H9 (cell line): ENCODE measurements around the gene RHBDL2. TPM values are rescaled to one million over a fixed set of nuclear protein-coding genes. Genes with fewer than 3 reads are reported as not detected.
"Not testable (repeated sequence)": the region's sequence is repeated elsewhere in the genome, so short reads cannot be mapped to it uniquely, and the experiment has no call there.

ENCODE experiments used
- DNase-seq: peaks from one replicate; pipeline ENCODE4 v3.0.0-alpha.2; 2017
- H2AFZ ChIP-seq: one replicate; pipeline ENCODE4 v1.6.1; 2013; ENCODE audit warnings: mild to moderate bottlenecking, low read length, control low read depth, moderate library complexity
- H2AK5ac ChIP-seq: 2 replicates; pipeline ENCODE4 v1.6.1; 2013; ENCODE audit warnings: low read length, control low read depth, mixed read lengths; ENCODE audit not compliant: insufficient read length
- H2BK120ac ChIP-seq: one replicate; pipeline ENCODE4 v1.6.1; 2013; ENCODE audit warnings: low read depth, mild to moderate bottlenecking, low read length, control low read depth, inconsistent platforms; ENCODE audit not compliant: poor library complexity, severe bottlenecking
- H2BK12ac ChIP-seq: 2 replicates; pipeline ENCODE4 v1.6.1; 2013; ENCODE audit warnings: low read length, control low read depth, mixed read lengths, low read depth; ENCODE audit not compliant: insufficient read length
- H2BK15ac ChIP-seq: 2 replicates; pipeline ENCODE4 v1.6.1; 2013; ENCODE audit warnings: low read depth, low read length, control low read depth
- H2BK20ac ChIP-seq: one replicate; pipeline ENCODE4 v1.6.1; 2013; ENCODE audit warnings: low read depth, mild to moderate bottlenecking, low read length, control low read depth, inconsistent platforms; ENCODE audit not compliant: poor library complexity, severe bottlenecking
- H2BK5ac ChIP-seq: 2 replicates; pipeline ENCODE4 v1.6.1; 2013; ENCODE audit warnings: low read length, control low read depth, mixed read lengths; ENCODE audit not compliant: insufficient read length
- H3K14ac ChIP-seq: 2 replicates; pipeline ENCODE4 v1.6.1; 2013; ENCODE audit warnings: low read length, control low read depth; ENCODE audit not compliant: insufficient read depth
- H3K18ac ChIP-seq: 2 replicates; pipeline ENCODE4 v1.6.1; 2013; ENCODE audit warnings: low read depth, mild to moderate bottlenecking, mixed read lengths, low read length, control low read depth; ENCODE audit not compliant: insufficient read length
- H3K23ac ChIP-seq: 2 replicates; pipeline ENCODE4 v1.6.1; 2013; ENCODE audit warnings: low read length, control low read depth, mixed read lengths, low read depth; ENCODE audit not compliant: insufficient read length
- H3K23me2 ChIP-seq: 2 replicates; pipeline ENCODE4 v1.6.1; 2013; ENCODE audit warnings: low read depth, mild to moderate bottlenecking, mixed read lengths, low read length, control low read depth; ENCODE audit not compliant: insufficient read length, poor library complexity, severe bottlenecking
- H3K27ac ChIP-seq: 2 replicates; pipeline ENCODE4 v1.5.1; 2013; ENCODE audit warnings: low read length, control low read depth, mixed read lengths, low read depth; ENCODE audit not compliant: insufficient read length
- H3K27me3 ChIP-seq: 2 replicates; pipeline ENCODE4 v1.6.1; 2013; ENCODE audit warnings: low read length, control low read depth, inconsistent platforms; ENCODE audit not compliant: insufficient read depth
- H3K4ac ChIP-seq: 2 replicates; pipeline ENCODE4 v1.6.1; 2013; ENCODE audit warnings: low read depth, mild to moderate bottlenecking, control low read depth, inconsistent platforms, low read length, moderate library complexity
- H3K4me1 ChIP-seq: 2 replicates; pipeline ENCODE4 v1.6.1; 2013; ENCODE audit warnings: low read length, control low read depth, inconsistent platforms; ENCODE audit not compliant: insufficient read depth
- H3K4me2 ChIP-seq: 2 replicates; pipeline ENCODE4 v1.6.1; 2013; ENCODE audit warnings: low read length, control low read depth, mixed read lengths; ENCODE audit not compliant: insufficient read length, insufficient read depth
- H3K56ac ChIP-seq: 2 replicates; pipeline ENCODE4 v1.6.1; 2013; ENCODE audit warnings: low read depth, mild to moderate bottlenecking, mixed read lengths, low read length, control low read depth; ENCODE audit not compliant: insufficient read length
- H3K79me1 ChIP-seq: 2 replicates; pipeline ENCODE4 v1.6.1; 2013; ENCODE audit warnings: low read depth, mild to moderate bottlenecking, moderate library complexity, low read length, control low read depth, inconsistent platforms; ENCODE audit not compliant: insufficient read depth, poor library complexity, severe bottlenecking
- H3K79me2 ChIP-seq: 2 replicates; pipeline ENCODE4 v1.6.1; 2013; ENCODE audit warnings: low read length, control low read depth, inconsistent platforms; ENCODE audit not compliant: insufficient read depth
- H3K9ac ChIP-seq: 2 replicates; pipeline ENCODE4 v1.6.1; 2013; ENCODE audit warnings: low read length, control low read depth, mixed read lengths; ENCODE audit not compliant: insufficient read length; ENCODE audit errors: extremely low read depth
- H3K9me3 ChIP-seq: one replicate; pipeline ENCODE4 v1.6.1; 2013; ENCODE audit warnings: low read depth, low read length, inconsistent platforms; ENCODE audit not compliant: control insufficient read depth
- H3T11ph ChIP-seq: one replicate; pipeline ENCODE4 v1.6.1; 2013; ENCODE audit warnings: mild to moderate bottlenecking, low read length, control low read depth, inconsistent platforms
- H4K20me1 ChIP-seq: one replicate; pipeline ENCODE4 v1.6.1; 2013; ENCODE audit not compliant: control insufficient read depth, insufficient read length, insufficient read depth
- H4K5ac ChIP-seq: 2 replicates; pipeline ENCODE4 v1.6.1; 2013; ENCODE audit warnings: low read depth, mild to moderate bottlenecking, mixed read lengths, low read length, control low read depth; ENCODE audit not compliant: insufficient read length
- H4K8ac ChIP-seq: replicated peaks from 2 replicates; pipeline ENCODE4 v1.6.1; 2013; ENCODE audit warnings: low read length, control low read depth, mixed read lengths, low read depth; ENCODE audit not compliant: insufficient read length
- H4K91ac ChIP-seq: 2 replicates; pipeline ENCODE4 v1.6.1; 2013; ENCODE audit warnings: low read depth, mild to moderate bottlenecking, moderate library complexity, mixed read lengths, low read length, control low read depth; ENCODE audit not compliant: insufficient read length
- H3K27ac Mint-ChIP-seq, 3 experiments: 2 replicates in 2 of 3; 3 replicates in 1 of 3; pipeline ENCODE4 v1.8.0; 2020 to 2021; ENCODE audit warnings: mixed read lengths in 3 of 3, mild to moderate bottlenecking in 1 of 3, moderate library complexity in 1 of 3
- H3K27me3 Mint-ChIP-seq: 2 replicates; pipeline ENCODE4 v1.8.0; 2021; ENCODE audit warnings: low read depth, mild to moderate bottlenecking, moderate library complexity, mixed read lengths
- H3K36me3 Mint-ChIP-seq, 3 experiments: 2 replicates in 2 of 3; 3 replicates in 1 of 3; pipeline ENCODE4 v1.8.0; 2020 to 2021; ENCODE audit warnings: low read depth in 3 of 3, mixed read lengths in 3 of 3; ENCODE audit not compliant: insufficient read depth in 1 of 3
- H3K4me1 Mint-ChIP-seq, 2 experiments: 2 replicates each; pipeline ENCODE4 v1.8.0; 2020; ENCODE audit warnings: mixed read lengths in 2 of 2
- H3K4me3 Mint-ChIP-seq, 2 experiments: 2 replicates in 1 of 2; 3 replicates in 1 of 2; pipeline ENCODE4 v1.8.0; 2020 to 2021; ENCODE audit warnings: mild to moderate bottlenecking in 2 of 2, mixed read lengths in 2 of 2, moderate library complexity in 1 of 2
- H3K9me3 Mint-ChIP-seq, 2 experiments: 2 replicates in 1 of 2; 3 replicates in 1 of 2; pipeline ENCODE4 v1.8.0; 2020; ENCODE audit warnings: mild to moderate bottlenecking in 2 of 2, mixed read lengths in 2 of 2, moderate library complexity in 1 of 2
- CTCF ChIP-seq: fragments of 200-600 bp; sonication (generic); conservative IDR thresholded peaks from 3 replicates; pipeline ENCODE4 v1.8.0; 2021; ENCODE audit warnings: antibody characterized with exemption, mild to moderate bottlenecking
- WGBS: extraction: QIAGEN DNeasy Blood & Tissue Kit; methylation state at CpG from one replicate; pipeline ENCODE4 v1.1.7; 2013; ENCODE audit warnings: missing lambda C conversion rate, low lambda C conversion rate, mixed read lengths; ENCODE audit not compliant: insufficient read length; ENCODE audit errors: extremely low coverage; 5-methylcytosine and 5-hydroxymethylcytosine counted together
- total RNA-seq: library from RNA; stranded (reverse); gene quantifications from 2 replicates; pipeline ENCODE4 v1.2.1, GENCODE V29; 2021

The RHBDL2 gene
- total RNA-seq, 1 experiment from 2014 or later: not detected

GRCh38 chr1:38973659-38974437 is 32.2 kb upstream of the RHBDL2 start:
- DNase-seq: no peak
- no peak overlapping the region for H3K23ac ChIP-seq
- H2BK15ac ChIP-seq: no peak overlapping the region
- no peak overlapping the region for H4K8ac ChIP-seq
- no peak overlapping the region for H2AK5ac ChIP-seq
- no peaks in the 10 kb centered on the region for H3K79me2 ChIP-seq
- no peak overlapping the region for H2BK20ac ChIP-seq
- H3K4ac ChIP-seq: no peak overlapping the region
- H3K9ac ChIP-seq: no peak overlapping the region
- H3K79me1 ChIP-seq: no peaks in the 10 kb centered on the region
- H2BK12ac ChIP-seq: no peak overlapping the region
- no peaks in the 10 kb centered on the region for H3K23me2 ChIP-seq
- H3K27me3 ChIP-seq: no peaks in the 10 kb centered on the region
- H2BK5ac ChIP-seq: no peak overlapping the region
- no peaks in the 10 kb centered on the region for H4K20me1 ChIP-seq
- H2BK120ac ChIP-seq: no peak overlapping the region
- no CpG with 5 or more reads among the region's 13 CpGs for WGBS
- H3K14ac ChIP-seq: no peak overlapping the region
- no peak overlapping the region for H3K4me2 ChIP-seq
- Mint-ChIP-seq H3K4me1 (peaks cover 0 to 5% of the 10 kb centered on the region in 2 experiments; a peak in 1 of 4 replicates), H3K27ac (no peak overlapping the region), H3K27me3 (no peaks in the 10 kb centered on the region), H3K4me3 (no peak overlapping the region), H3K36me3 (peaks cover 7 to 12% (median 7%) of the 10 kb centered on the region in 3 experiments; a peak in 6 of 7 replicates), H3K9me3 (peaks cover 13% of the 10 kb centered on the region in 2 experiments)
- no peak overlapping the region for H3T11ph ChIP-seq
- H3K18ac ChIP-seq: no peak overlapping the region
- TF ChIP-seq CTCF: no peak
- H2AFZ ChIP-seq: no peak overlapping the region
- H3K27ac ChIP-seq: no peak overlapping the region
- no peak overlapping the region for H4K5ac ChIP-seq
- H3K4me1 ChIP-seq: no peaks in the 10 kb centered on the region
- no peak overlapping the region for H4K91ac ChIP-seq
- H3K56ac ChIP-seq: no peak overlapping the region
- H3K9me3 ChIP-seq: peaks cover 10% of the 10 kb centered on the region

GRCh38 chr1:38973145-38973544 is 31.5 kb upstream of the RHBDL2 start:
- H3K18ac ChIP-seq, H3K79me2 ChIP-seq, H3K56ac ChIP-seq, H3K79me1 ChIP-seq, H4K8ac ChIP-seq, H3K14ac ChIP-seq, H3K27ac ChIP-seq, H3K23me2 ChIP-seq, H2BK15ac ChIP-seq, H3K27ac Mint-ChIP-seq, H3K23ac ChIP-seq, H3K9me3 ChIP-seq, H4K5ac ChIP-seq, H3K4me1 ChIP-seq, H3K27me3 Mint-ChIP-seq, H2BK120ac ChIP-seq, H3K27me3 ChIP-seq, H3K4ac ChIP-seq, H2AK5ac ChIP-seq, H3K36me3 Mint-ChIP-seq, H4K20me1 ChIP-seq, H3K4me3 Mint-ChIP-seq, H4K91ac ChIP-seq, H3K4me2 ChIP-seq, DNase-seq, H2AFZ ChIP-seq, H2BK20ac ChIP-seq, H3K9me3 Mint-ChIP-seq, H3T11ph ChIP-seq, H2BK5ac ChIP-seq, H3K9ac ChIP-seq, H3K4me1 Mint-ChIP-seq, H2BK12ac ChIP-seq: not testable (repeated sequence)
- no CpG with 5 or more reads among the region's 6 CpGs for WGBS
